A673 (cell line): ENCODE measurements around the gene PRKCA. TPM values are rescaled to one million over a fixed set of nuclear protein-coding genes. Genes with fewer than 3 reads are reported as not detected.

ENCODE experiments used
- BruUV-seq: library from RNA; stranded (reverse); fragments of 400-500 nt; replicated peaks from 2 replicates; lab custom pipeline; 2021; lab: Mats Ljungman, UMichigan
- CTCF ChIA-PET: fragments of 300-600 bp; sonication (Branson Sonifier 250); formaldehyde crosslinking; loops from one replicate; lab custom pipeline; 2022; ENCODE audit warnings: antibody characterized with exemption; lab: Charles Lee
- POLR2A ChIA-PET: fragments of 300-600 bp; sonication (Branson Sonifier 250); formaldehyde crosslinking; loops from one replicate; lab custom pipeline; 2022; ENCODE audit warnings: antibody characterized with exemption; ENCODE audit not compliant: low non-redundant PET; lab: Charles Lee
- DNase-seq: peaks from one replicate; pipeline ENCODE4 v3.0.0-alpha.2; 2015; ENCODE audit warnings: low spot score
- H3K27ac ChIP-seq: fragments of 200-600 bp; sonication (generic); 2 replicates; pipeline ENCODE4 v1.5.1; 2016; ENCODE audit warnings: mixed run types, low read depth, mild to moderate bottlenecking, mixed read lengths, antibody characterized with exemption, low read length; ENCODE audit not compliant: poor library complexity, severe bottlenecking
- H3K27me3 ChIP-seq: fragments of 200-600 bp; sonication (generic); replicated peaks from 2 replicates; pipeline ENCODE4 v1.6.1; 2017; ENCODE audit warnings: mixed run types, low read depth, mild to moderate bottlenecking, mixed read lengths, antibody characterized with exemption, low read length; ENCODE audit not compliant: insufficient read depth, poor library complexity
- H3K36me3 ChIP-seq: fragments of 200-600 bp; sonication (generic); 2 replicates; pipeline ENCODE4 v1.6.1; 2016; ENCODE audit warnings: mixed run types, mild to moderate bottlenecking, mixed read lengths, antibody characterized with exemption, low read length; ENCODE audit not compliant: insufficient read depth, poor library complexity, severe bottlenecking
- H3K4me1 ChIP-seq: fragments of 200-600 bp; sonication (generic); 2 replicates; pipeline ENCODE4 v1.6.1; 2017; ENCODE audit warnings: mixed run types, mild to moderate bottlenecking, mixed read lengths, antibody characterized with exemption, low read length; ENCODE audit not compliant: insufficient read depth, poor library complexity, severe bottlenecking
- H3K4me3 ChIP-seq: fragments of 200-600 bp; sonication (generic); 2 replicates; pipeline ENCODE4 v1.5.1; 2016; ENCODE audit warnings: low read depth, mixed run types, mild to moderate bottlenecking, mixed read lengths, low read length; ENCODE audit not compliant: poor library complexity, severe bottlenecking
- H3K9me3 ChIP-seq: fragments of 200-600 bp; sonication (generic); 2 replicates; pipeline ENCODE4 v1.6.1; 2016; ENCODE audit warnings: mixed run types, low read depth, mild to moderate bottlenecking, mixed read lengths, antibody characterized with exemption, low read length; ENCODE audit not compliant: poor library complexity, severe bottlenecking
- EZH2 ChIP-seq: fragments of 200-600 bp; sonication (generic); IDR thresholded peaks from 2 replicates; pipeline ENCODE4 v1.6.1; 2017; ENCODE audit warnings: borderline replicate concordance, low read depth, mild to moderate bottlenecking, mixed read lengths, antibody characterized with exemption, low read length; ENCODE audit not compliant: poor library complexity, severe bottlenecking
- intact Hi-C: fragments of 100-400 bp; cut with micrococcal nuclease; formaldehyde crosslinking; loops from one replicate; pipeline ENCODE4 v1.10.0; 2022; ENCODE audit not compliant: unreplicated experiment
- total RNA-seq: library from RNA; stranded (reverse); gene quantifications from 2 replicates; pipeline ENCODE4 v1.2.3, GENCODE V29; 2021
- TF ChIP-seq, protein P1 (sequence below): fragments of 300-800, 200-600 bp; sonication (generic); conservative IDR thresholded peaks from 2 replicates; pipeline ENCODE4 v1.5.1; 2017; ENCODE audit warnings: low read depth, mild to moderate bottlenecking, antibody characterized with exemption, low read length, moderate library complexity, mixed read lengths

The PRKCA gene
- total RNA-seq, 1 experiment from 2014 or later, result 16.3 TPM

DNA sequence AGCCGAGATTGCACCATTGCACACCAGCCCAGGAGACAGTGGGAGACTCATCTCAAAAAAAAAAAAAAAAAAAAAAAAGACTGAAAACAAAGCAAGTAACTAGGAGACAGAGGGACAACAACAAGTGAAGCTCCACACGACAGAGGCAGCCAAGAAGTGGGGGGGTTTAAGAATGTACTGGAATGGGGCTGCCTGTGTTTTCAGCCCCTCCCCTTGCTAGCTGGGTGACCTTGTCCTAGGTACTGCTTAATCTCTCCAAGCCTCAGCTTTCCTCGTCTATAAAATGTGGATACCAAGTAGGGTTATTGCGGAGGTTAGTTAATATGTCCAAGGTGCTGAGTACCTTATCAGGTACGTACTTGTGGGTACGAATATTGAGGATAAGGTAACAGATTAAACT, 368.7 kb downstream of the PRKCA start:
- TF ChIP-seq EZH2, result no peak
- TF ChIP-seq, protein P1, sequence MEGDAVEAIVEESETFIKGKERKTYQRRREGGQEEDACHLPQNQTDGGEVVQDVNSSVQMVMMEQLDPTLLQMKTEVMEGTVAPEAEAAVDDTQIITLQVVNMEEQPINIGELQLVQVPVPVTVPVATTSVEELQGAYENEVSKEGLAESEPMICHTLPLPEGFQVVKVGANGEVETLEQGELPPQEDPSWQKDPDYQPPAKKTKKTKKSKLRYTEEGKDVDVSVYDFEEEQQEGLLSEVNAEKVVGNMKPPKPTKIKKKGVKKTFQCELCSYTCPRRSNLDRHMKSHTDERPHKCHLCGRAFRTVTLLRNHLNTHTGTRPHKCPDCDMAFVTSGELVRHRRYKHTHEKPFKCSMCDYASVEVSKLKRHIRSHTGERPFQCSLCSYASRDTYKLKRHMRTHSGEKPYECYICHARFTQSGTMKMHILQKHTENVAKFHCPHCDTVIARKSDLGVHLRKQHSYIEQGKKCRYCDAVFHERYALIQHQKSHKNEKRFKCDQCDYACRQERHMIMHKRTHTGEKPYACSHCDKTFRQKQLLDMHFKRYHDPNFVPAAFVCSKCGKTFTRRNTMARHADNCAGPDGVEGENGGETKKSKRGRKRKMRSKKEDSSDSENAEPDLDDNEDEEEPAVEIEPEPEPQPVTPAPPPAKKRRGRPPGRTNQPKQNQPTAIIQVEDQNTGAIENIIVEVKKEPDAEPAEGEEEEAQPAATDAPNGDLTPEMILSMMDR, result no peak
- H3K4me3 ChIP-seq, result no peak overlapping the region
- H3K27me3 ChIP-seq, result no peaks in the 10 kb centered on the region
- BruUV-seq, result no TSS peak
- peaks cover 6% of the 10 kb centered on the region for H3K9me3 ChIP-seq
- ChIA-PET POLR2A (no interaction called here), CTCF (no interaction called here)
- intact Hi-C loops, result loop anchor here (5.0 kb wide), 1 partner anchor 1439 kb away; no protein-coding TSS in a partner anchor
- H3K36me3 ChIP-seq, result no peaks in the 10 kb centered on the region
- peaks cover 5% of the 10 kb centered on the region for H3K4me1 ChIP-seq
- no peak for DNase-seq
- no peak overlapping the region for H3K27ac ChIP-seq

GRCh38 chr17:66673668-66674276, 371.4 kb downstream of the PRKCA start:
- intact Hi-C loops, result loop anchor here (1.0 to 5.0 kb wide), 3 partner anchors 418 to 1441 kb away; no protein-coding TSS in a partner anchor
- Histone ChIP-seq H3K36me3 (no peaks in the 10 kb centered on the region), H3K27me3 (no peaks in the 10 kb centered on the region), H3K4me3 (no peak overlapping the region), H3K4me1 (peaks cover 5% of the 10 kb centered on the region), H3K27ac (no peak overlapping the region), H3K9me3 (peaks cover 5% of the 10 kb centered on the region)
- ChIA-PET POLR2A (no interaction called here), CTCF (interaction anchor here (0.6 to 1.0 kb wide), 7 partner anchors 12 to 1380 kb away, joined by 3 to 5 read pairs (median 4); no protein-coding TSS in a partner anchor)
- no TSS peak for BruUV-seq
- DNase-seq, result peak; percentile 78
- TF ChIP-seq, protein P1, result peak; percentile 82
- no peak for TF ChIP-seq EZH2

GRCh38 chr17:66675273-66675990, 373.0 kb downstream of the PRKCA start:
- TF ChIP-seq, protein P1, result no peak
- no peak for TF ChIP-seq EZH2
- H3K27ac ChIP-seq, result no peak overlapping the region
- no peaks in the 10 kb centered on the region for H3K36me3 ChIP-seq
- intact Hi-C loops, result loop anchor here (2.0 kb wide), 1 partner anchor 475 kb away; no protein-coding TSS in a partner anchor
- no peak for DNase-seq
- ChIA-PET POLR2A (interaction anchor here (0.6 kb wide), 1 partner anchor 10 kb away, joined by 3 read pairs; no protein-coding TSS in a partner anchor), CTCF (no interaction called here)
- BruUV-seq, result no TSS peak
- H3K4me1 ChIP-seq, result peaks cover 5% of the 10 kb centered on the region
- H3K4me3 ChIP-seq, result no peak overlapping the region
- H3K9me3 ChIP-seq, result no peaks in the 10 kb centered on the region
- H3K27me3 ChIP-seq, result no peaks in the 10 kb centered on the region
